PC-3 (cell line): ENCODE results near the gene N4BP3.

Experiments
- CTCF ChIP-seq: fragments of 300-600 bp; sonication (generic); conservative IDR thresholded peaks from 2 replicates; pipeline ENCODE4 v1.5.1; 2017; ENCODE audit warnings: antibody characterized with exemption, low read depth, mild to moderate bottlenecking, low read length
- EZH2 ChIP-seq: fragments of 300-600 bp; sonication (generic); IDR thresholded peaks from one replicate; pipeline ENCODE4 v1.6.1; 2017; ENCODE audit warnings: antibody characterized with exemption, mild to moderate bottlenecking, low read length; ENCODE audit not compliant: unreplicated experiment
- EZH2phosphoT487 ChIP-seq: fragments of 300-600 bp; sonication (generic); IDR thresholded peaks from 2 replicates; pipeline ENCODE4 v1.6.1; 2018; ENCODE audit warnings: mild to moderate bottlenecking, antibody characterized with exemption, low read length, borderline replicate concordance

GRCh38 chr5:178110511-178110910 is 2.8 kb upstream of the N4BP3 start:
- TF ChIP-seq CTCF = no peak
- TF ChIP-seq EZH2 = no peak
- no peak for TF ChIP-seq EZH2phosphoT487
